C4-2B (cell line): ENCODE measurements around the gene CPE.
"Not testable (repeated sequence)": the region's sequence is repeated elsewhere in the genome, so short reads cannot be mapped to it uniquely, and the experiment has no call there.

ENCODE experiments used
- H3K27ac ChIP-seq: fragments of 450-650 bp; 2 replicates; pipeline ENCODE4 v1.5.1; 2017
- CTCF ChIP-seq: fragments of 450-650 bp; conservative IDR thresholded peaks from 2 replicates; pipeline ENCODE4 v1.5.1; 2017; ENCODE audit warnings: mild to moderate bottlenecking
- ZFX ChIP-seq: fragments of 450-650 bp; IDR thresholded peaks from 2 replicates; pipeline ENCODE4 v1.6.1; 2017

Gene CPE

GRCh38 chr4:165476214-165477098 is 97.6 kb downstream of the CPE start:
- 0 out of 2 replicates have a peak overlapping the region, but pooled peaks have one; percentile 8 for H3K27ac ChIP-seq

GRCh38 chr4:165477799-165478198 is 99.0 kb downstream of the CPE start:
- TF ChIP-seq ZFX (no peak), CTCF (no peak)
- no peak overlapping the region for H3K27ac ChIP-seq

More at GRCh38 chr4:165476214-165477098, 97.6 kb downstream of the CPE start:
- TF ChIP-seq CTCF = no peak
- TF ChIP-seq ZFX = no peak

GRCh38 chr4:165478260-165478659 is 99.5 kb downstream of the CPE start:
- no peak overlapping the region for H3K27ac ChIP-seq
- TF ChIP-seq CTCF = no peak

GRCh38 chr4:165481053-165481835 is 102.4 kb downstream of the CPE start:
- TF ChIP-seq CTCF (no peak), ZFX (no peak)
- no peak overlapping the region for H3K27ac ChIP-seq

- TF ChIP-seq ZFX (no peak), CTCF (no peak)
These were observed 111.0 kb downstream of the CPE start for GRCh38 chr4:165489786-165490185.

GRCh38 chr4:165492583-165492982 is 113.8 kb downstream of the CPE start:
- not testable (repeated sequence) for H3K27ac ChIP-seq

More at GRCh38 chr4:165489786-165490185, 111.0 kb downstream of the CPE start:
- H3K27ac ChIP-seq = no peak overlapping the region

- TF ChIP-seq ZFX (no peak), CTCF (peak; percentile 83)
- no peak overlapping the region for H3K27ac ChIP-seq
These were observed 114.6 kb downstream of the CPE start for GRCh38 chr4:165493359-165493758.
